ENCODE measurements around the gene YAE1.

The YAE1 gene

DNA sequence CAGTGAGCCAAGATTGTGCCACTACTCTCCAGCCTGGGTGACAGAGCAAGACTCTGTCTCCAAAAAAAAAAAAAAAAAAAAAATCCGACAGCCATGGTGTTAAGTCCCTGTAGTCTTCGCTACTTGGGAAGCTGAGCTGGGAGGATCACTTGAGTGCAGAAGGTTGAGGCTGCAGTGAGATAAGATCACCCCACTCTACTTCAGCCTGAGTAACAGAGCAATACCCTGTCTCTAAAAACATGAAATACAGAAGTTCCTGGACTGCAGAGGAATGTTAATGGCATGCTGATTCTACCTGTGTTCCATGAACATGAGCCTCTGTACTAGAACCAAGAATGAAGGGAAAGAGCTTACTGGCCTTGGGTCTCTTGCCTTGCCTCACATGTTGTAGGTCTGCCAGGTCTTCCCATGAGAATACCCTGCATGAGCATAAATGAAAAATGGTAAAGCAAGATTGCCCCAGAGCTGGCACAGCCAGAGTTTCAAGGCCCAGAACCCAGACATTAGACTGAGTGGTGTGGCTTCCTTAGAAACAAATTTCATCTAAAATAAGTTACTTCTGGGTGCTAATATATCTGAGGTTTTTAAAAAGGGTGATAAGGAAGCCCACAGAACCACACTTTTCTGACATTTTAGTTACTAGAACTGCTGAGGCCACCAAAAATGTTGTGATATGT, 8.6 kb downstream of the YAE1 start:
- no peaks in the 10 kb centered on the region for H3K27me3 ChIP-seq (ENCODE audit: insufficient read depth, insufficient read length)
- H3K9me3 ChIP-seq (ENCODE audit: insufficient read depth, low read length): peaks cover 26% of the 10 kb centered on the region
- DNase-seq (ENCODE audit: low read depth, low spot score): no peak
- H3K36me3 ChIP-seq (ENCODE audit: insufficient read depth, insufficient read length, low read length): peaks cover 65% of the 10 kb centered on the region
- H3K4me3 ChIP-seq (ENCODE audit: insufficient read length, low read depth): no peak overlapping the region
- TF ChIP-seq ZNF274 (IDR thresholded peaks at IDR 0.05; ENCODE audit: low read depth, low read length): no peak
- H3K4me1 ChIP-seq (ENCODE audit: insufficient read depth, insufficient read length): no peaks in the 10 kb centered on the region
- H3K9ac ChIP-seq (ENCODE audit: insufficient read length, low read depth): no peak overlapping the region

DNA sequence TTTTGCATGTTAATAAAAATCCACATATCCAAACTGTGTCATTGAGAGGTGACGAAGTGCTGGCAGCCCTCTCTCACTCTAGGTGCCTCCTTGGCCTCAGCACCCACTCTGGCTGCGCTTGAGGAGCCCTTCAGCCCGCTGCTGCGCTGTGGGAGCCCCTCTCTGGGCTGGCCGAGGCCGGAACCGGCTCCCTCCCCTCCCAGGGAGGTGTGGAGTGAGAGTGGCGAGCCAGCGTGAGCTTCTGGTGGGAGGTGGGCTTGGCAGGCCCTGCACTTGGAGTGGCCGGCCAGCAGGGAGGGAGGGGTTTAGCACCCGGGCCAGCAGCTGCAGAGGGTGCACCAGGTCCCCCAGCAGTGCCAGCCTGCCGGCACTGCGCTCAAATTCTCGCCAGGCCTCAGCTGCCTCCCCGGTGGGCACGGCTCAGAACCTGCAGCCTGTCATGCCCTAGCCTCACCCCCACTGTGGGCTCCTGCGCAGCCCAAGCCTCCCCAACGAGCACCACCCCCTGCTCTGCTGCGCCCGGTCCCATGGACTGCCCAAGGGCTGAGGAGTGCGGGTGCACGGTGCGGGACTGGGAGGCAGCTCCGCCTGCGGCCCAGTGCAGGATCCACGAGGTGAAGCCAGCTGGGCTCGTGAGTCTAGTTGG, 11.1 kb downstream of the YAE1 start:
- Histone ChIP-seq H3K4me3 (ENCODE audit: insufficient read length, low read depth) (no peak overlapping the region), H3K9me3 (ENCODE audit: insufficient read depth, low read length) (peaks cover 26% of the 10 kb centered on the region), H3K27me3 (ENCODE audit: insufficient read depth, insufficient read length) (no peaks in the 10 kb centered on the region), H3K36me3 (ENCODE audit: insufficient read depth, insufficient read length, low read length) (peaks cover 39% of the 10 kb centered on the region), H3K9ac (ENCODE audit: insufficient read length, low read depth) (no peak overlapping the region), H3K4me1 (ENCODE audit: insufficient read depth, insufficient read length) (no peaks in the 10 kb centered on the region)
- DNase-seq (ENCODE audit: low read depth, low spot score): no peak
- TF ChIP-seq SUZ12 (IDR thresholded peaks at IDR 0.05; ENCODE audit: extremely low read depth, insufficient read depth, insufficient read length): no peak

DNA sequence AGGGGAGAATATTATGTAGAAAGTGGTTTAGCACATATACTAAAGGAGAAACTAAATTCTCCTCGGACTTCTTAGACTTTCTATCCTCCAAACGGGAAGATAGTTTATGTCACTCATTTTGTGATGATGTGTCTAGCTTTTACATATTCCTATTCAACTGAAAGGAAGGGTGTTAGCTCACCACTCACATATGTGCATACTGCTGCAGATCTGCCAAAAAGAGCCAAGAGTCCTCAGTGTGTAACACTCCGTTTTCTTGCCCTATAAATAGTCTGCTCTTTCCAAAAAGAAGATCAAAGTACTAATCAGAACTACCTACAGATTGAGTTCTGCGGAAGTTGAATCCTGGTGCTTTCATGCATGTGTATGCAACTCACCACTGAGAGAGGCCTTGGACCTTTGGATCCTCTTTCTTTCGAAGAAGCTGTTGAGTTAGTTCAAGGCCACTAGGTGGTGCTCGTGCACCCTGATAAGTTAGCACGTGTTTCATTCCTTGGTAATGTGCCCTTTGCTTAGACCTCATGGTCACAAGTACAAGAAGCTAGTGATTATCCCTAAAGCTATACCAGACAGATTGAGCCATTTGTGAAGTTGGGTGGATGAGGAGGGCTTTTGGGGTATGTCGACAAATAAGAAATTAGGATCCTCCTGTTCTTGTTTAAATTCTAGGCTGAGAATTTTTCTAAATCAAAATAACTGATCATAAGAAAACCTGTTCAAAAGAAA, 14.1 kb downstream of the YAE1 start:
- Histone ChIP-seq H3K4me1 (ENCODE audit: insufficient read depth, insufficient read length) (no peaks in the 10 kb centered on the region), H3K4me3 (ENCODE audit: insufficient read length, low read depth) (no peak overlapping the region), H3K36me3 (ENCODE audit: insufficient read depth, insufficient read length, low read length) (peaks cover 12% of the 10 kb centered on the region), H3K9ac (ENCODE audit: insufficient read length, low read depth) (no peak overlapping the region), H3K9me3 (ENCODE audit: insufficient read depth, low read length) (peaks cover 26% of the 10 kb centered on the region), H3K27me3 (ENCODE audit: insufficient read depth, insufficient read length) (no peaks in the 10 kb centered on the region)
- no peak for TF ChIP-seq ZNF274 (IDR thresholded peaks at IDR 0.05; ENCODE audit: low read depth, low read length)
- no peak for TF ChIP-seq SUZ12 (IDR thresholded peaks at IDR 0.05; ENCODE audit: extremely low read depth, insufficient read depth, insufficient read length)
- TF ChIP-seq YY1 (IDR thresholded peaks at IDR 0.05; ENCODE audit: insufficient read depth, insufficient read length): no peak
- peak; percentile 100 for DNase-seq (ENCODE audit: low read depth, low spot score)

DNA sequence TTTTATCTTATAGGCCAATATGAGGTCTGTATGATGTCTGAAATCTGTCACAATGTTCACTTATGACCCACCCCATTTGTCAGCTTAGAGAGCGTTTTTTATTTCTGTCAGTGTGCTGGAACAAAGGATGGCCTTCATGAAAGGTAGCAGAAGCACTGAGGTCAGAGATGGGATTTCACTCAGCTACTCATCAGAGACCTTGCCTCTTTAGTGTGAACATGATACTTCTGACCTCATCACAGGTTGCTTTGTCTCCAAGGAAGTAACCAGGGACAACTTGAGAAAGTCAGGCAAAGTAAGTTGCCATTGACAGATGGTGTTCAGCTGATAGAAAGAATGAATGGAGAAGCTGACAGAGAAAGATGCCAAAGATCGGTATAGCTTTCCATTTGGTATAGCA, 16.3 kb downstream of the YAE1 start:
- no peaks in the 10 kb centered on the region for H3K4me1 ChIP-seq (ENCODE audit: insufficient read depth, insufficient read length)
- H3K4me3 ChIP-seq (ENCODE audit: insufficient read length, low read depth): no peak overlapping the region
- no peak for DNase-seq (ENCODE audit: low read depth, low spot score)
- no peaks in the 10 kb centered on the region for H3K27me3 ChIP-seq (ENCODE audit: insufficient read depth, insufficient read length)
- no peak overlapping the region for H3K9ac ChIP-seq (ENCODE audit: insufficient read length, low read depth)
- H3K36me3 ChIP-seq (ENCODE audit: insufficient read depth, insufficient read length, low read length): peaks cover 8% of the 10 kb centered on the region
- peaks cover 4% of the 10 kb centered on the region; the same call in 1 of the 2 replicates for H3K9me3 ChIP-seq (ENCODE audit: insufficient read depth, low read length)
- TF ChIP-seq YY1 (IDR thresholded peaks at IDR 0.05; ENCODE audit: insufficient read depth, insufficient read length): no peak
- TF ChIP-seq SUZ12 (IDR thresholded peaks at IDR 0.05; ENCODE audit: extremely low read depth, insufficient read depth, insufficient read length): no peak
- TF ChIP-seq ZNF274 (IDR thresholded peaks at IDR 0.05; ENCODE audit: low read depth, low read length): no peak

DNA sequence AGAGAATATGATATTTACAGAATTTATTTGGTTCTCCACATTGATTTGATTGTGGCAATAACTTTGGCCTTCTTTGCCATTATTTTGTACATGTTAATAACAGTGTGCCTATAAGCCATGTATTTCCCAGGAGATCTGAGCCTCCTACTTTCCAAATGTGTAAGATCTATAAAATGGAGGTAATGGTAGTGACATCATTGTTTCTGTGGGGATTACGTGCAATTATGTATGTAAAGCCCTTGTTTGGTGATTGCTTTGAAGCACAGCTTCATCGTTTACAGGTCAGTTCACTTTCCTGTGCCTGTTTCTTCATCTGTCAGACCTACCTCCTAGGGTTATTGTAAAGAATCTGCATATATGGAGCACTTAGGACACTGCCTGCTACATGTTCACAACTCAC, 17.3 kb downstream of the YAE1 start:
- TF ChIP-seq SUZ12 (IDR thresholded peaks at IDR 0.05; ENCODE audit: extremely low read depth, insufficient read depth, insufficient read length) (no peak), ZNF274 (IDR thresholded peaks at IDR 0.05; ENCODE audit: low read depth, low read length) (no peak), YY1 (IDR thresholded peaks at IDR 0.05; ENCODE audit: insufficient read depth, insufficient read length) (no peak)
- no peak overlapping the region for H3K4me3 ChIP-seq (ENCODE audit: insufficient read length, low read depth)
- DNase-seq (ENCODE audit: low read depth, low spot score): no peak
- H3K9ac ChIP-seq (ENCODE audit: insufficient read length, low read depth): no peak overlapping the region
- H3K9me3 ChIP-seq (ENCODE audit: insufficient read depth, low read length): no peaks in the 10 kb centered on the region
- no peaks in the 10 kb centered on the region for H3K4me1 ChIP-seq (ENCODE audit: insufficient read depth, insufficient read length)
- H3K27me3 ChIP-seq (ENCODE audit: insufficient read depth, insufficient read length): no peaks in the 10 kb centered on the region
- H3K36me3 ChIP-seq (ENCODE audit: insufficient read depth, insufficient read length, low read length): peaks cover 1% of the 10 kb centered on the region

DNA sequence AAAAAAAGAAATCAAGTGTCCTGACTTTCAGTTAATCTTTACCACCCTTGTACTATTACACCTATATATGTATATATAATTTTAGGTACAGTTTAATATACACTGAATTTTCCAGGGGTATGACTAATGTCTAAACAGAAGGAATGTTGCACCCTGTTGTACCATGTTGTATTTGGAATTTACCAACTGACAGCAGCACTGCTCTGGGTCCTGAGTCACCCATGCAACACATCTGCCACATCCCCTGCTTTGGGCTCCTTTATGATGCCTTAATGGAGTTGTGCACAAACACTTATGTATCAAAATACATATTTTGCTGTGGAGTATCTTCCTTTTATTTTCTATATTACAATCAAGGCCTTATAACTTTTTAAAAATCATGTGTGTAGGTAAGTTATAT, 21.2 kb downstream of the YAE1 start:
- Histone ChIP-seq H3K36me3 (ENCODE audit: insufficient read depth, insufficient read length, low read length) (no peaks in the 10 kb centered on the region), H3K9ac (ENCODE audit: insufficient read length, low read depth) (no peak overlapping the region), H3K27me3 (ENCODE audit: insufficient read depth, insufficient read length) (no peaks in the 10 kb centered on the region), H3K4me3 (ENCODE audit: insufficient read length, low read depth) (no peak overlapping the region), H3K9me3 (ENCODE audit: insufficient read depth, low read length) (no peaks in the 10 kb centered on the region; the same call in 1 of the 2 replicates), H3K4me1 (ENCODE audit: insufficient read depth, insufficient read length) (no peaks in the 10 kb centered on the region)
- TF ChIP-seq YY1 (IDR thresholded peaks at IDR 0.05; ENCODE audit: insufficient read depth, insufficient read length): no peak
- no peak for DNase-seq (ENCODE audit: low read depth, low spot score)

DNA sequence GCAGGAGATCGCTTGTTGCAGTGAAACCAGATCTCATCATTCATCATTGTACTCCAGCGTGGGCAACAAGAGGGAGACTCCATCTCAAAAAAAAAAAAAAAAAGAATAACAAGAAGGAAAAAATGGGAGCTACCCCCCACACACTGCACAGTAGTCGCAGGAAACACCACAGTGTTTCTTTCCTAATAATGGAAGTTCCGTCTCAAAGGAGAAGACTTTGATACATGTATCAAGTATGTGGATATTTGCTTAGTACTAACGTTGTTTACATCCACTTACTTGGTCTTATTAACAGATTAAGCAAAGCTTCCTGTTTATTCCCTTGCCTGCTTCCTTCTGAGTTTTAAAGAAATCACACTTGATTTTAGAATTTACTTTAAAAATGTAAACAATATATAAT, 22.2 kb downstream of the YAE1 start:
- Histone ChIP-seq H3K9ac (ENCODE audit: insufficient read length, low read depth) (no peak overlapping the region), H3K4me1 (ENCODE audit: insufficient read depth, insufficient read length) (no peaks in the 10 kb centered on the region), H3K4me3 (ENCODE audit: insufficient read length, low read depth) (no peak overlapping the region), H3K9me3 (ENCODE audit: insufficient read depth, low read length) (no peaks in the 10 kb centered on the region; the same call in 1 of the 2 replicates), H3K36me3 (ENCODE audit: insufficient read depth, insufficient read length, low read length) (no peaks in the 10 kb centered on the region), H3K27me3 (ENCODE audit: insufficient read depth, insufficient read length) (no peaks in the 10 kb centered on the region)
- no peak for TF ChIP-seq SUZ12 (IDR thresholded peaks at IDR 0.05; ENCODE audit: extremely low read depth, insufficient read depth, insufficient read length)
- no peak for TF ChIP-seq ZNF274 (IDR thresholded peaks at IDR 0.05; ENCODE audit: low read depth, low read length)
- no peak for TF ChIP-seq YY1 (IDR thresholded peaks at IDR 0.05; ENCODE audit: insufficient read depth, insufficient read length)
- no peak for DNase-seq (ENCODE audit: low read depth, low spot score)
